GM19395 (cell line): Measurements from ENCODE around the gene RAB3GAP2.
"Not testable (repeated sequence)": the region's sequence is repeated elsewhere in the genome, so short reads cannot be mapped to it uniquely, and the experiment has no call there.

ENCODE experiments used
- ATAC-seq: cut with Tn5 transposase; IDR thresholded peaks from one replicate; pipeline ENCODE4 v1.9.1; 2021; ENCODE audit warnings: mild to moderate bottlenecking, moderate library complexity; ENCODE audit not compliant: unreplicated experiment

The RAB3GAP2 gene

DNA sequence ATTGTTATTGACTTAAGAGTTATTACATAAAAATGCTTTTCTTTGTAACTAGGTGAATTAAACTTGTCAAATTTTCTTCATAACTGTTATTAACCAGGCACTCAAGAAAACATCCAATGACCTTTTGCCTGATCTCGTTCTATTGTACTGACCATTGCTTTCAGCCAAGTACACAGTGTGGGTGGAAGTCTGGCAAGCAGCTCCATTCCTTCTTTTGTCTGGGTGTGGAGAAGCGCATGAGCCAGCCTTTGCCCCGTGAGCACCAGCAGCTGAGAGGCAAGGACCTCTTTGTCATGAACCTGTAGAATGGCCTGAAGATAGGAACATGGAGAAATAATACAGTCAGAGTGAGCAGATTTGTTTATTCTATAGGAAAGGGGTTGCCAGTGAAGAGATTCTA is 120.8 kb downstream of the RAB3GAP2 start:
- no peak for ATAC-seq

DNA sequence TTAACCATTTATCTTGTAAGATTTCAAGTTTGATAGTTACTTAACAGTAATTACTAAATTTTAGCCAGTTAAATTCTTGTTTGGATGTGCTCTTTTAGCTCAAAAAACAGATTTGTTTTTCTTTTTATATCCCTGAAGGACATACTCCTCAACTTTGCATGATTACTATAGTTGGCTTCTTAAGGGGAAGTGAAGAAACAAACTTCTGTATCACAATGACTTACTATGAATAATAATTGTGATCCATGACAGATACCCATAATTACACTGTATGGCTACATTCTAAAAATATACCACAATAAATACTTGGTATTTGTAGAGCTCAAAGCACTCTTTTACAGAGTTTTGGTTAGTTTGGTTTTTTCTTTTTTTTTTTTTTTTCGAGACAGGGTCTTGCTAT is 122.5 kb downstream of the RAB3GAP2 start:
- ATAC-seq: no peak

DNA sequence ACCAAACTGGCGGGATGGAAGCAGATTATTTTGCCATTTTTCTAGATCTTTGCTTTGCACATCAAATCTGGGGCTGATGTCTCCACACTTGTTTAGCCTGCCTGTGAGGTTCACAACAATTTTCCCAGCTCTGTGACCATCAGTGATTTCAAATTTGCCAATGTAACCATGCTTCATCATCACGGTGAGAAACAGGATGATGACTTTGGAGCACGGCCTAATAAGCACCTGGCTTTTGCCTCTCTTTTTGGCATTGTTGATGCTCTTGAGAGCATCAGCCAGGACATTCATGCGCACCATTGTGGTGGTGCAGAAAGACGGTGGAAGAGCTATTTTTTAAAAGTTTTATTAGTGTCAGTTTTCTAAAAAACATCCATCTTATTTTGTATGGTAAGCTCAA is 128.2 kb downstream of the RAB3GAP2 start:
- no peak for ATAC-seq

DNA sequence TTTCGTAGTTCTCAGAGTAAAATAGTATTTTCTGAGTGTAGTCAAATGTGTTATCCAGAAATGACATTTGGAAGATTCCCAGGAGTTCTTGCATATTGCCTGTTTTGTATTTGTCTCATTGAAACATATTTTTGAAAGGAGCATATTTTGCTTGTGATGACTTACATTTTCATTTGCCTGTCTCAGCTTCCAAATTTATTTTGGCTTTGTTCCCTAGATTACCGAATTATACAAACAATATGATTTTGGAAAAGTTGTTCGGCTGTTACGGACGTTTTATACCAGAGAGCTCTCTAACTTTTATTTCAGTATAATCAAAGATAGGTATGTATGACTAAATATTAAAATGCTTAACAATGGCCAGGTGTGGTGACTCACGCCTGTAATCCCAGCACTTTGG is 132.3 kb downstream of the RAB3GAP2 start:
- no peak for ATAC-seq

DNA sequence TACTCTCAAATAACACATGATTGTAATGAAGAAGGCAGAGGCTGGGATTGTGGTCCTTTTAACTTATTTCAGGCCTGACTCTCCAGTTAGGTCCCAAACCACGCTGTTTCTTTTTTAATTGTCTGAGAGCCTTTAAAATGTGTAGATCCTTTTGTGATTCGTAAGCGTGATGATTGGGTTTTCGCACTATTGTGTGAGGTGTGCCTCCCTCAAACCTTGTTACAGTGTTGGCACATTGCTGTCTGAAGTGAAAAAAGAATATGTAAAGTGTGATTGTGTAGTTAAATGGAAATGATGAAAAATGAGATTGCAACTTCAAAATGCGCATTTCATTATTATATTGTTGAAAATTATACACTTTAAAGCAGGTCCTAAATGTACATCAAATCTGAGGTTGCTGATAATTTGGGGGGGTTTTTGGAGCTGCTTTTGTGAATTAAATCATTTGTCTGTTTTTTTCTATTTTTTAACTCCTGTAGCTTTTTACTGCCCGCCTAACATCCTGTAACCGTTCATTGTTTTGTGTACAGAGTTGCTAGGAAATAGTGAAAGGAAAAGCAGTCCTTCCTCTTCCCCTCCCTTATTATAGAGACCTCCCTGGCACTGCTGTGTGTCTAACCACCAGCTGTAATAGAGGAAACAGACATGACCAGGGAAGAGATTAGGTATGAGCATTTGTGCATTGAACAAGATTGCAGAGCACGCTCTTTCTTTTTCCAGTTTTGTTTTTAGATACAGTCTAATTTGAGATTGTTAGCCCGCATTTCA is 135.1 kb downstream of the RAB3GAP2 start:
- ATAC-seq: no peak

DNA sequence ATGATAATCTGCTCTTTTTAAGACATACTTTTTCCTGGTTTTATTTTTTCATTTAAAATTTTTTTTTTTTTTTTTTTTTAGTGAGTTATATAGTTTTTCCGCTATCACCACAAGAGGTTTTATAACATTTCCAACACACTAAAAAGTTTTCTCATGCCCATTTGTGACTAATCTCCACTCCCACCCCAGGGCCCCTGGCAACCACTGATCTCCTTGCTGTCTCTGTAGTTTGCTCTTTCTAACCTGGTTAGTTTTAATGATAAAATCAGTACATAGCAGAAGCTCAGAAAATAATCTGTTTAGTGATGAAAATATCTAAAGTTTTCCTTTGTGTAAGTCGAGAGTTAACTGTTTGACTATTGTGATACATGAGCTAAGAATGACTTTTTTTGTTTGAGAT is 136.5 kb downstream of the RAB3GAP2 start:
- no peak for ATAC-seq

DNA sequence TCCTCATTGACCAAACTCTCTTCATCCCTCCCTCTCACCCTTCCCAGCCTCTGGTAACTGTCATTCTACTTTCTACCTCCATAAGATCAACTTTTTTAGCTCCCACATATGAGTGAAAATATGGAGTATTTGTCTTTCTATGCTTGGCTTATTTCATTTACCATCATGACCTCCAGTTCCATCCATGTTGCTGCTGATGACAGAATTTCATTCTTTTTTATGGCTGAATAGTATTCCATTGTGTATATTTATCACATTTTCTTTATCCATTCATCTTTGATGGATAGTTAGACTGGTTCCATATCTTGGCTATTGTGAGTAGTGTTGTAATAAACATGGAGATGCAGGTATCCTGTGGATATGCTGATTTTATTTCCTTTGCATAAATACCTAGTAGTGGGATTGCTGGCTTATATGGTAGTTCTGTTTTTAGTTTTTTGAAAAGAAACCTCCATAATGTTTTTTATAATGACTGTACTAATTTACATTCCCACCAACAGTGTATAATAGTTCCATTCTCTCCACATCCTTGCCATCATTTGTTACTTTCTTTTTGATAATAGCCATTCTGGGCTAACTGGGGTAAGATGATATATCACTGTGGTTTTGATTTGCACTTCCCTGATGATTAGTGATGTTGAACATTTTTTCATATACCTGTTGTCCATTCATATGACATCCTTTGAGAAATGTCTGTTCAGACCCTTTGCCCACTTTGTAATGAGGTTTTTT is 142.6 kb downstream of the RAB3GAP2 start:
- ATAC-seq: no peak

DNA sequence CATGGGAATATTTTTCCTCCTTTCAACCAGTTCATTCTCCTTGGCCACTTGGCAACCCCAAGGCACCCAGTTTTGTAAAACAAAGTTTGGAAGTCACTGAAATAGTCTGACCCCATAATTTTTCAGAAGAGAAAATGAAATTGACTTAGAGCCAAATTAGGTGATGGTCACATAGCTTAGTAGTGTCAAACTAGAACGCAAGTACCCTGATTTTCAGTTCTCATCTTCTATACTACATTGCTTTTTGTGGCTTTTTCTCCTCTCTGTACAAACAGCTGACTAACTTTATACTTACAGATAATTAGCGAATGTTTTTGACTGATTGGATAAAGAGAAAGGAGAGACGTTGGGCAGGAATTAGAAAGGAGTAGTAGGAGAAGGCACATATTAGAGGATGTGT is 145.2 kb downstream of the RAB3GAP2 start:
- ATAC-seq: no peak

DNA sequence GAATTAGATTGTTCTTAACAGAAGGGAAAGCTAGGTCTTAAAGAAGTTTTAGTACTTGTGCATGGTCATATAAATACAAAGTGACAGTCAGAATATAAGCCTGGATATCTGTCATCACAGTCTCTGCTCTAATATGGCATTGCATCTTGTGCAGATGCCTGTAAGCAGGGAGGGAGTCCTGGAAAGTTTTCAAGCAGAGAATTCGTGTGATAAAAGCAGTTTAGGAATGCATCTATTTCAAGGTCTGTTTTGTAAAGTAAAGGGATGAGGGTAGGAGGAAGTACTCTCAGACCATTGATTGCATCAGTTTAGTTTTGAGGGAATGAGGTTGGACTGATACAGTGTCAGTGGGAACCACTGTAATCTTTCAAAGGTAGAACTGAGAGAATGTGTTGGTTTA is 147.7 kb downstream of the RAB3GAP2 start:
- ATAC-seq: no peak

DNA sequence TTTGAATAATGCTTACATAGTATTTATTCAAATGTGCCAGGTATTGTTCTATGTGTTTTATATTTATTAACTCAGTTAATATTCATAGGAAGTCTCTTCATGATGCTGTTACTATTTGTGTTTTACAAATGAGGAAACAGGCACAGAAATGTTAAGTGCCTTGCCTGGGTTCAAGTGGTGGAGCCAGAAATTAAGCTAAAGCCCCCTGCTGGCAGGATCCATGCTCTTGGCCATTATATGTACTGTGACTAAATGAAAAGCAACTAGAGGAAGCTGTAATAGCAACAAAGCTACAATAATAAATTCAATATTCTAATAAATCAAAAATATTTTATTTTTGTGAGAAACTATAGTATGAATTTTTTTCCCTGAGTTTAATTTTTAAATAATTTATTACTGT is 148.4 kb downstream of the RAB3GAP2 start:
- ATAC-seq: no peak

DNA sequence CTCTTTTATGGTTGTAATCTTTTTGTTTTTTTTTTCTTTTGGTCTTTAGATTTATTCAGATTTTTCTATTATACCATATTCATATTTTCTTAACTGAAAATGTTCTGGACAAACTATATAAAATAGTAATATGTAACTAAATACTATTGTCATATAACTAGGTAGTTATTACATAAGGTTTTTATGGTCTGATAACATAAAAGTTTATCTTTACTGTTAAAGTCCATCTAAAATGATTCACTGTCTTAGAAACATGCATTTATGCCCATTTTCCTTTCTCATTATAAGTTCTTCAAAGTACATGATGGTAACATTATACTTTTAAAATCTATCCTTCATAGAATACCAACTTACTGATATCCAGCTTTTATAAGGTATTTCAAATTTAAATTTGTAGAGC is 149.2 kb downstream of the RAB3GAP2 start:
- no peak for ATAC-seq

DNA sequence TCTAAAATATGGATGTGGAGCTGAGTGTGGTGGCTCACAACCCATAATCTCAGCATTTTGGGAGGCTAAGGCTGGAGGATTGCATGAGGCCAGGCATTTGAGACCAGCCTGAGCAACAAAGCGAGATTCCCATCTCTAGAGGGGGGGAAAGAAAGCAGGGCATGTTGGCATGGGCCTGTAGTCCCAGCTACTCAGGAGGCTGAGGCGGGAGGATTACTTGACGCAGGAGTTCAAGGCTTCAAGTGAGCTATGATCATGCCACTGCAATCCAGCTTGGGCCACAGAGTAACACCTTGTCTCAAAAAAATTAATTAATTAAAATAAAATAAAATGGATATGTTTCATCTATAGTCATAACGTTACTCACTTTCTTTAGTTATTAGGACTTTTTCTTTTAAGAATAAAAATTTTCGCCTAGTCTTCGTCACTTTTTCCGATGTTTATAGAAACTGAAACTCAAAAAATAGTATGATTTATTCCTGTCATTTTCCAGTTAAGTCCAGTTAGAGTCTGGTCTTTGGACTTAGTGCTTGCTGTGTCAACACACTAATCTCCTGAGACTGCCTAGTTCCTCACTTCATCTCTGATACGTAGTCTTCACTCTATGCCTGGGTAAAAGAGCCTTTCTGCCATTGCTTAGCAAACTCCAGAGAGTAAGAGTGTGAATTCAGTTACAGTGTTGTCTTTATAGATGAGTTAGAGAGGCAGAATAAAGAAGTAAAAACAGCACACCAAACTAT is 150.3 kb downstream of the RAB3GAP2 start:
- no peak for ATAC-seq

DNA sequence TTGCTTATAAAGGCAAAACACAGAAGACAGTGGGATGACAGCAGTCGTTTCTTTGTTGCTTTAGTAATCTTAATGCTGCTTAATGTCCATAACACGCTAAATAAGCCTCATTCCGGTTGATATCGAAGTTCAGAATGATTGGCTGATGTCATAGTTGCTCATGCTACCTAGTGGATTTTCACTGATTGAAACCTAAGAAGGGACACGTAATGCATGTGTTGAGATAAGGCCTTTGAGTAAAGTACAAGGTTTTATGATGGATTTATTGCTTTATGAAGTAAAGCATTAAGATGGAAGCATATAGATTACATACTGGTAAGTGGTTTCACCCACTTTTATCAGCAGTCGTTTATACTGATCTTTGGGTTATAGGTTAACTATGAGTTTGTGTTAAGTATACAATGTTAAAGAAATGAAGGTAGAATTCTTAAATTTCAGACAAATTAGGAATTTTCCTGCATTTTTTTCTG is 153.2 kb downstream of the RAB3GAP2 start:
- no peak for ATAC-seq

DNA sequence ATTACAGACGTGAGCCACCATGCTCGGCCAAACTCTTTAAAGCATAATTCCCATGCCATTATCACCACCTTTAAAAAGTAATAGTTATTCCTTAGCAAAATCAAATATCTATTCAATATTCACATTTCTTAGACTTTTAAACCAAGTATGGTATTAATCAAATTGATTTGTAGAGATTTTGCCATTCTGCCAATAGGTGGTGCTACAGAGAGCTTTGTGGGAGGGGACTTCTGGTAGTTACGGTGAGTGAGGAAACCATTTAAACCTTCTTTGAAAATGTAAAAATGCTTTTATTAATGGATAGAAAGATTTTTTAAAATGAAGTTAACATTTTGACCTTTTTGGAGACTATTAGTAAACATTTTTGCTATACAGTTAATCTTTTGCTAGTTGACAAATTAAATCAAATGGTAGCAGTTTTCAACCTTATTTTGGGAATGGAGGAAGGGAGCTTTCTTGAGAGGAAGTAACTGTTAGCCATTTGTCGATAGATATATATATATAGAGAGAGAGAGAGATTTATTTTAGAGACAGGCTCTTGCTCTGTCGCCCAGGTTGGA is 159.0 kb downstream of the RAB3GAP2 start:
- peak; percentile 80 for ATAC-seq

DNA sequence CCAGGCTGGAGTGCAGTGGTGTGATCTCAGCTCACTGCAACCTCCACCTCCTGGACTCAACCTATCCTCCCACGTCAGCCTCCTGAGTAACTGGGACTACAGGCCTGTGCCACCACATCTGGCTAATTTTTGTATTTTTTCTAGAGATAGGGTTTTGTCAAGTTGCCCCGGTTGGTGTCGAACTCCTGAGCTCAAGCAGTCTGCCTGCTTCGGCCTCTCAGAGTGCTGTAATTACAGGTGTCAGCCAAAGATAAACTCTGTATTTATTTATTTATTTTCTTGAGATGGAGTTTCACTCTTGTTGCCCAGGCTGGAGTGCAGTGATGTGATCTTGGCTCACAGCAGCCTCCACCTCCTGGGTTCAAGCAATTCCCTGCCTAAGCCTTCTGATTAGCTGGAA is 159.7 kb downstream of the RAB3GAP2 start:
- not testable (repeated sequence) for ATAC-seq

DNA sequence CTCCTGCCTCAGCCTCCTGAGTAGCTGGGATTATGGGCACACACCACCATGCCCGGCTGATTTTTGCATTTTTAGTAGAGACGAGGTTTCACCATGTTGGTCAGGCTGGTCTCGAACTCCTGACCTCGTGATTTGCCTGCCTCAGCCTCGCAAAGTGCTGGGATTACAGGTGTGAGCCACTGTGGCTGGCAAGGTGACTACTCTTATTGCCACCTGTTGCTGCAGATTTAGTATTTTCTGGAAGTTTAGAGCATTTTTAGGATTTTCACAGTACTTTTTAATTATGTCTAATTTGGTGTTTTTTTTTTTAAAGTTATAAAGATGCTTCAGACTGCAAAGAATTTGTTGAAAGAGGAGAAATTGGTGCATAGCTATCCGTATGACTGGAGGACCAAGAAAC is 161.8 kb downstream of the RAB3GAP2 start:
- ATAC-seq: not testable (repeated sequence)

DNA sequence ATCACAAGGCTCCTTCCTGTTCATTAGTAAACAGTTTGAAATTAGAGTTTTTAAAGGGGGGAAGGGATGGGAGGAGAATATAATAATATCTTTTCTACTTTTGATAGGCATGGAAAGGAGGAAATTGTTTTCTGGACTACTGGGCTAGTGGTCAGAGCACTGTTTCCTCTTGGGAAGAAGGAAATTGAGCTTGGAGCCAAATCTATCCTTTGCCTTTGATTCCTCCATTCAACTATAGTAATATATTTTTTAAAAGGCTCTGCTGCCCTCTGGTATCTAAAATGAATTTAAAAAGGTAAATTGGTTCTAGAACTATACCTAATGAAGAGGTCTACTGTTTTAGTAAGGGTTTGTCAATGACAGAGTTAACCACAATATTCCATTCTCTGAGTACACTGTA is 172.4 kb downstream of the RAB3GAP2 start:
- ATAC-seq: no peak
